IMR-90 (cell line): ENCODE measurements around the gene PLPPR3. TPM values are rescaled to one million over a fixed set of nuclear protein-coding genes. Genes with fewer than 3 reads are reported as not detected.

ENCODE experiments used
- ATAC-seq: fragments of 200-7000 bp; cut with Tn5 transposase; 2 replicates; pipeline ENCODE4 v1.9.1; 2020; ENCODE audit warnings: low read depth, mild to moderate bottlenecking, moderate library complexity
- BruUV-seq: library from RNA; stranded (reverse); fragments of 400-500 nt; replicated peaks from 2 replicates; lab custom pipeline; 2021; lab: Mats Ljungman, UMichigan
- CTCF ChIA-PET: fragments of 300-600 bp; formaldehyde crosslinking; extraction: SDS; loops from one replicate; lab custom pipeline; 2021; ENCODE audit warnings: antibody characterized with exemption; lab: Yijun Ruan, JAX
- POLR2A ChIA-PET: fragments of 300-600 bp; sonication (Branson Sonifier 250); formaldehyde crosslinking; loops from one replicate; lab custom pipeline; 2022; ENCODE audit warnings: antibody characterized with exemption; ENCODE audit not compliant: unreplicated experiment; lab: Charles Lee
- DNase-seq: peaks from one replicate; pipeline ENCODE4 v3.0.0; 2013
- H2AFZ ChIP-seq: replicated peaks from 2 replicates; pipeline ENCODE3; 2013; ENCODE audit warnings: low read length, mild to moderate bottlenecking; ENCODE audit not compliant: poor library complexity
- H2AK5ac ChIP-seq: 2 replicates; pipeline ENCODE4 v1.6.1; 2013; ENCODE audit warnings: low read depth, low read length, inconsistent platforms
- H2AK9ac ChIP-seq: replicated peaks from 2 replicates; pipeline ENCODE3; 2013; ENCODE audit warnings: mild to moderate bottlenecking, low read depth, low read length, moderate library complexity; ENCODE audit not compliant: poor library complexity
- H2BK120ac ChIP-seq: 2 replicates; pipeline ENCODE4 v1.6.1; 2013; ENCODE audit warnings: low read depth, low read length, inconsistent platforms
- H2BK15ac ChIP-seq: 3 replicates; pipeline ENCODE4 v1.6.1; 2013; ENCODE audit warnings: low read depth, low read length, inconsistent platforms
- H2BK20ac ChIP-seq: 2 replicates; pipeline ENCODE4 v1.6.1; 2013; ENCODE audit warnings: low read depth, mild to moderate bottlenecking, inconsistent platforms, low read length, moderate library complexity
- H2BK5ac ChIP-seq: 2 replicates; pipeline ENCODE4 v1.6.1; 2013; ENCODE audit warnings: mild to moderate bottlenecking, low read depth, low read length, inconsistent platforms; ENCODE audit not compliant: poor library complexity, severe bottlenecking
- H3K14ac ChIP-seq: replicated peaks from 2 replicates; pipeline ENCODE4 v1.6.1; 2013; ENCODE audit warnings: low read depth, low read length, inconsistent platforms
- H3K18ac ChIP-seq: 2 replicates; pipeline ENCODE4 v1.6.1; 2013; ENCODE audit warnings: low read depth, low read length, control low read depth
- H3K23ac ChIP-seq: 2 replicates; pipeline ENCODE4 v1.6.1; 2013; ENCODE audit warnings: low read depth, low read length, inconsistent platforms
- H3K27ac ChIP-seq: 2 replicates; pipeline ENCODE4 v1.5.1; 2013; ENCODE audit warnings: mild to moderate bottlenecking, control low read depth, low read length; ENCODE audit not compliant: insufficient read depth
- H3K27me3 ChIP-seq: 2 replicates; pipeline ENCODE4 v1.6.1; 2013; ENCODE audit warnings: low read length; ENCODE audit not compliant: control insufficient read depth, insufficient read depth
- H3K36me3 ChIP-seq: 2 replicates; pipeline ENCODE4 v1.6.1; 2013; ENCODE audit warnings: low read length, mixed read lengths; ENCODE audit not compliant: control insufficient read depth, insufficient read depth
- H3K4ac ChIP-seq: 2 replicates; pipeline ENCODE4 v1.6.1; 2013; ENCODE audit warnings: low read depth, low read length, inconsistent platforms
- H3K4me1 ChIP-seq: 2 replicates; pipeline ENCODE4 v1.6.1; 2013; ENCODE audit warnings: low read length, mixed read lengths; ENCODE audit not compliant: control insufficient read depth, insufficient read depth
- H3K4me2 ChIP-seq: 2 replicates; pipeline ENCODE4 v1.6.1; 2013; ENCODE audit warnings: low read depth, mild to moderate bottlenecking, control low read depth, low read length, moderate library complexity
- H3K4me3 ChIP-seq: 2 replicates; pipeline ENCODE4 v1.5.1; 2013; ENCODE audit warnings: low read depth, mild to moderate bottlenecking, control low read depth, low read length, moderate library complexity; ENCODE audit not compliant: insufficient read depth
- H3K56ac ChIP-seq: 2 replicates; pipeline ENCODE4 v1.6.1; 2013; ENCODE audit warnings: low read length, inconsistent platforms; ENCODE audit not compliant: insufficient read depth; ENCODE audit errors: extremely low read depth
- H3K79me1 ChIP-seq, 2 experiments: 2 replicates each; pipeline ENCODE4 v1.6.1; 2013; ENCODE audit warnings: low read length in 2 of 2, inconsistent platforms in 1 of 2, low read depth in 1 of 2
- H3K9ac ChIP-seq: 2 replicates; pipeline ENCODE4 v1.6.1; 2013; ENCODE audit warnings: low read depth, low read length, control low read depth
- H3K9me1 ChIP-seq: 2 replicates; pipeline ENCODE4 v1.6.1; 2013; ENCODE audit warnings: low read length, inconsistent platforms; ENCODE audit not compliant: insufficient read depth
- H3K9me3 ChIP-seq: 2 replicates; pipeline ENCODE4 v1.6.1; 2013; ENCODE audit warnings: low read length; ENCODE audit not compliant: control insufficient read depth, insufficient read depth
- H4K20me1 ChIP-seq: 2 replicates; pipeline ENCODE4 v1.6.1; 2013; ENCODE audit warnings: low read length, inconsistent platforms; ENCODE audit not compliant: insufficient read depth
- H4K5ac ChIP-seq: 2 replicates; pipeline ENCODE4 v1.6.1; 2013; ENCODE audit warnings: mild to moderate bottlenecking, low read depth, low read length, control low read depth
- H4K8ac ChIP-seq, 2 experiments: 2 replicates each; pipeline ENCODE4 v1.6.1; 2013; ENCODE audit warnings: low read depth in 2 of 2, low read length in 2 of 2, control low read depth in 1 of 2, inconsistent platforms in 1 of 2
- H4K91ac ChIP-seq: 2 replicates; pipeline ENCODE4 v1.6.1; 2013; ENCODE audit warnings: low read depth, low read length, inconsistent platforms; ENCODE audit not compliant: insufficient read depth
- CTCF ChIP-seq: conservative IDR thresholded peaks from 2 replicates; pipeline ENCODE4 v1.5.1; 2012; ENCODE audit warnings: mild to moderate bottlenecking, low read depth, low read length, improper control_type of control experiment
- FOS ChIP-seq: fragments of 150-350 bp; IDR thresholded peaks from 2 replicates; pipeline ENCODE4 v1.6.1; 2016; ENCODE audit warnings: low read depth, low read length
- MAFK ChIP-seq: IDR thresholded peaks from 2 replicates; pipeline ENCODE4 v1.6.1; 2012; ENCODE audit warnings: low read depth, low read length, improper control_type of control experiment
- RAD21 ChIP-seq: IDR thresholded peaks from 2 replicates; pipeline ENCODE4 v1.6.1; 2012; ENCODE audit warnings: low read length, improper control_type of control experiment
- WGBS, 2 experiments: methylation state at CpG; one replicate each; pipeline versions ENCODE4 v1.1.5 to v1.1.7; 2013; ENCODE audit warnings: missing lambda C conversion rate in 2 of 2; ENCODE audit not compliant: insufficient read length in 1 of 2; ENCODE audit errors: extremely low coverage in 2 of 2; 5-methylcytosine and 5-hydroxymethylcytosine counted together
- dilution Hi-C: fragments of 300-500 bp; cut with HindIII; formaldehyde crosslinking; loops from one replicate; pipeline ENCODE4 v1.14.3; 2018; ENCODE audit warnings: low sequenced_read_pairs; ENCODE audit not compliant: unreplicated experiment
- in situ Hi-C: fragments of 300-500 bp; cut with MboI; formaldehyde crosslinking; loops from 3 replicates; pipeline ENCODE4 v1.14.3; 2019; ENCODE audit warnings: low sequenced_read_pairs, inconsistent platforms, mixed read lengths
- intact Hi-C: fragments of 100-400 bp; cut with micrococcal nuclease; formaldehyde crosslinking; loops from 2 replicates; pipeline ENCODE4 v1.10.0; 2022
- polyA plus RNA-seq, 3 experiments: library from polyadenylated mRNA; depleted of rRNA; stranded (reverse); fragments of >200 nt; gene quantifications; 2 replicates each; pipeline ENCODE4 v1.2.3, GENCODE V29; 2012; ENCODE audit warnings: low replicate concordance in 1 of 3
- total RNA-seq: library from RNA; depleted of rRNA; stranded (reverse); fragments of >200 nt; gene quantifications from 2 replicates; pipeline ENCODE4 v1.2.3, GENCODE V29; 2012

PLPPR3 gene
- total and polyA plus RNA-seq, 2 of the 4 experiments (the other 2 are of a cell fraction): 0.36 to 1.2 TPM

GRCh38 chr19:800360-801029, 21.3 kb downstream of the PLPPR3 start:
- DNase-seq: no peak
- H3K23ac ChIP-seq: peak overlapping the region; percentile 83
- no peak overlapping the region for H3K56ac ChIP-seq
- ChIA-PET POLR2A (interaction anchor here (0.8 kb wide), 1 partner anchor 19 kb away, joined by 3 read pairs; no protein-coding TSS in a partner anchor), CTCF (interaction anchor here (1.1 kb wide), 1 partner anchor 60 kb away, joined by 3 read pairs; no protein-coding TSS in a partner anchor)
- peaks cover 11% of the 10 kb centered on the region; the same call in 1 of the 2 replicates for H3K9me1 ChIP-seq
- peaks cover 0 to 21% of the 10 kb centered on the region in 2 experiments; a peak in 2 of 4 replicates for H3K79me1 ChIP-seq
- no peaks in the 10 kb centered on the region for H3K27me3 ChIP-seq
- no peak overlapping the region for H3K4ac ChIP-seq
- no peaks in the 10 kb centered on the region for H3K9me3 ChIP-seq
- H3K27ac ChIP-seq: peak overlapping the region; percentile 3; the same call in 1 of the 2 replicates
- peaks cover 49% of the 10 kb centered on the region for H3K36me3 ChIP-seq
- intact Hi-C loops: no loop called here
- dilution Hi-C loops: no loop called here
- peak overlapping the region; percentile 3 for H2AK9ac ChIP-seq
- H2BK15ac ChIP-seq: no peak overlapping the region
- peak overlapping the region; percentile 28 for H3K4me2 ChIP-seq
- peak overlapping the region; percentile 6; the same call in 1 of the 2 replicates for H3K9ac ChIP-seq
- in situ Hi-C loops: no loop called here
- H3K4me1 ChIP-seq: peaks cover 30% of the 10 kb centered on the region
- H2BK20ac ChIP-seq: no peak overlapping the region
- TF ChIP-seq FOS (no peak), CTCF (no peak), RAD21 (no peak), MAFK (no peak)
- no TSS peak for BruUV-seq
- H3K4me3 ChIP-seq: no peak overlapping the region
- H2AFZ ChIP-seq: no peak overlapping the region
- no peak overlapping the region for H3K14ac ChIP-seq
- H3K18ac ChIP-seq: no peak overlapping the region
- no peak overlapping the region for H2AK5ac ChIP-seq
- no peak overlapping the region for H4K8ac ChIP-seq
- no peak overlapping the region for H4K91ac ChIP-seq
- no peak overlapping the region for H2BK5ac ChIP-seq
- 46% methylated on average over 7 of the region's 17 CpGs; no CpG with 5 or more reads in 1 of the 2 experiments for WGBS, 2 experiments
- H2BK120ac ChIP-seq: no peak overlapping the region
- no peak for ATAC-seq
- peaks cover 76% of the 10 kb centered on the region for H4K20me1 ChIP-seq
- H4K5ac ChIP-seq: no peak overlapping the region
